Tibial nerve (tissue), 4 donors: ENCODE measurements around the gene RBL2.

Experiments
- CTCF ChIP-seq, 5 experiments: fragments of 200-600 bp in 3 of 5; fragments of 450-650 bp in 2 of 5; sonication (generic) in 3 of 5; IDR thresholded peaks; one replicate each; pipeline ENCODE4 v1.5.1; 2016 to 2019; ENCODE audit warnings: antibody characterized with exemption in 5 of 5, mild to moderate bottlenecking in 3 of 5, moderate library complexity in 2 of 5
- EP300 ChIP-seq, 2 donors: sonication (generic); formaldehyde crosslinking; IDR thresholded peaks; one replicate each; pipeline ENCODE4 v1.6.1; 2017; ENCODE audit warnings: antibody characterized with exemption in 2 of 2, mild to moderate bottlenecking in 1 of 2

GRCh38 chr16:53429221-53429943 is 4.9 kb upstream of the RBL2 start:
- TF ChIP-seq CTCF (IDR thresholded peaks at IDR 0.05) (no peak), EP300 (IDR thresholded peaks at IDR 0.05) (no peak)
